HuH-7 (cell line): Measurements from ENCODE around the gene ADPGK.
"Not testable (repeated sequence)": the region's sequence is repeated elsewhere in the genome, so short reads cannot be mapped to it uniquely, and the experiment has no call there.

ENCODE experiments used
- DNase-seq: peaks from one replicate; pipeline ENCODE4 v3.0.0; 2011; ENCODE audit warnings: low spot score

The ADPGK gene

GRCh38 chr15:72749700-72750099, 33.9 kb downstream of the ADPGK start:
- DNase-seq: no peak

- no peak for DNase-seq
Measured at GRCh38 chr15:72740219-72740618, 43.3 kb downstream of the ADPGK start.

GRCh38 chr15:72737723-72738122, 45.8 kb downstream of the ADPGK start:
- no peak for DNase-seq

DNA sequence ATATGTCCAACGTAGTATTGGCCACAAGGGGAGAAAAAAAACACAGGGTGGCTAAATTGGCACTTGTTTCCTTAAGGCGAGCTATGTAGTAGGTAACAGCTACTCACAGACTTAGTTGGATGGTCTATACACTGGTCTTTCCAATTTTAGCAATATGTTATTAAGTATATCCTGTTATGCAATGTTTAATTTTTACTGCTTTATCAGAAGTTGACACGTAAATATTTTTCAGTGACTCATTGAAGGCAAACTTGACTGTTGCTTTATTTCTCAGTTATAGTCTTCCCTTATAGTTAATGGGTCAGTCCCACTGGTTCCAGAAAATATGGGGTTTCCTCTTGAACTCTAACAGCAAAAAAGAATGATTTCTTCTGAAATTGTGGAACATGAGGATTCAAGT, 46.5 kb downstream of the ADPGK start:
- no peak for DNase-seq

- DNase-seq: no peak
Measured at GRCh38 chr15:72735111-72735510, 48.4 kb downstream of the ADPGK start.

DNA sequence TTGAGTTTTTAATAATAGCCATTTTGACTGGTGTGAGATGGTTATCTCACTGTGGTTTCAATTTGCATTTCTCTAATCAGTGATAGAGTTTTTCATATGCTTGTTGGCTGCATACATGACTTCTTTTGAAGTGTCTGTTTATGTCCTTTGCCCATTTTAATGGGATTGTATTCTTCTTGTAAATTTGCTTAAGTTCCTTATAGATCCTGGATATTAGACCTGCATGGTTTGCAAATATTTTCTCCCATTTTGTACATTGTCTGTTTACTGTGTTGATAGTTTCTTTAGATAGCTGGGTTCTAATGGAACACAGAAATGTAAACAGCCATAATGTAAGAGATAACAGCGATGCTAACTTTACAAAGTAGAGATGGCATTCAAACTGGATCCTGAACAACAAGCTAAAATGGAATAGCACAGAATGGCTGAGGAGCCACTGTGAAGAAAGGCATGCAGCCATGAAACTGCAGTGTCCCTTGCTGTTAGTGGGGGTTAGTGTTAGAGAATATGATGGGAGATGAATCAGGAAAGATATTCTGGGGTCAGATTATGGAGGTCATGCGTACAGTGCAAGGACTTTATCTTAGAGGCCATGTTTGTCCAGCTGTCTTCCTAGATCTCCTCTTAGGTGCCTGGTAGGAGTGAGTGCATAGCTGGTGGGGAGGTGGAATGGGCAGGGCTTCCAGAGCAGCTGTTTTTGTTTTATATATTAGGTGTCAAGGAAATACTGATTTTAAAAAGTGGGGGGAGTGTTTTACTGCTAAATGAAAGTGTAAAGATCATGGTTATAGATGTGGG, 49.4 kb downstream of the ADPGK start:
- no peak for DNase-seq

GRCh38 chr15:72732516-72732915, 51.0 kb downstream of the ADPGK start:
- no peak for DNase-seq

GRCh38 chr15:72732086-72732485, 51.5 kb downstream of the ADPGK start:
- DNase-seq: no peak

DNA sequence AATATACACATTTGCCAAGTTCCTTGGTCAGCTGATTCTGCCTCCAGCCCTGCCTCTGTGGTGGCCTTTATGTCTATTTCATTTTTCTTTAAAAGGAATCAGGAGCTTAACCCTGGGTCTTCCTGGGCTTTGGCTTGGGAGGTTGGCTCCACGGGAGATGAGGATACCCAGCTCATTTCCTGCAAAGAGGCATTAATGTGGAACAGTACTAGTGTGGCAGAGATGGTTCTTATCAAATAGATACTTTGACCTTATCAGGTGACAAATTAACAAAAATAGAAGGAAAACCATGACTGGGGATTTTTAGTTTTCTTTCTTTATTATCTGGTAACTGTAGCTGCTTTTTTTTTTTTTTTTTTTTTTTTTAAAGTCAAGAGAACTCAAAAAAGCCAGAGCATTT, 54.7 kb downstream of the ADPGK start:
- no peak for DNase-seq

DNA sequence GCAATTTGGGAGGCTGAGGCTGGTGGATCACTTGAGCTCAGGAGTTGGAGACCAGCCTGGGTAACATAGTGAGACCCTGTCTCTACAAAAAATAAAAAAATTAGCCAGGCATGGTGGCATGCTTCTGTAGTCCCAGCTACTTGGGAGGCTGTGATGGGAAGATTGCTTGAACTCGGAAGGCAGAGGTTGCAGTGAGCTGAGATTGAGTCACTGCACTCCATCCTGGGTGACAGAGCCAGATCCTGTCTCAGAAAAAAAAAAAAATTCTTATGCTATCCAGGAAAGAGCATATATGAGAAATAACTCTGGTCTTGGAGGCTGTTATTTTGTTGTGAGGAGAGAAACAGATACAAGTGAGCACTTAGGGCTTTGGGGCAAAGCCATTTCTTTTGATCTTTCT, 55.3 kb downstream of the ADPGK start:
- not testable (repeated sequence) for DNase-seq

DNA sequence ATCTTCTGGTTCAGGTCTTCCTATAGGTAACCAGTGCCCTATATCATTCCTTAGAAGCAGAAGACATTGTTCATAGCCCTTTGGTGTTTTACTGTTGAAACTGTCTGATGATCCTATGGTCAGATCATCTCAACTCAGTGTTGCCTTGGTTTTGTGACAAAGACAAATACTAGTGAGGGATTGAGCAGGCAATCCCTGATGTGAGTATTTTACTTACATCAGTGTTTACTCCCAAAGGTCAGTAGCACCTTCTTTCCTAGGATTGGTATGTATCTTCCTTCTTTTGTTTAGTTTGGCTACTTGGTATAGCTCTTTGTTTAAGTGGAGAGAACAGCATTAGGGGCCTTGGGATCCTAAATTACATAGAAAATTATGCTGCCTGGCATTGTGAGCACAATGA, 56.4 kb downstream of the ADPGK start:
- no peak for DNase-seq

GRCh38 chr15:72725851-72726250, 57.7 kb downstream of the ADPGK start:
- DNase-seq: not testable (repeated sequence)

- no peak for DNase-seq
Measured at GRCh38 chr15:72725446-72725845, 58.1 kb downstream of the ADPGK start.

GRCh38 chr15:72724028-72724427, 59.5 kb downstream of the ADPGK start:
- no peak for DNase-seq

GRCh38 chr15:72722071-72722696, 61.4 kb downstream of the ADPGK start:
- peak; percentile 63 for DNase-seq

DNA sequence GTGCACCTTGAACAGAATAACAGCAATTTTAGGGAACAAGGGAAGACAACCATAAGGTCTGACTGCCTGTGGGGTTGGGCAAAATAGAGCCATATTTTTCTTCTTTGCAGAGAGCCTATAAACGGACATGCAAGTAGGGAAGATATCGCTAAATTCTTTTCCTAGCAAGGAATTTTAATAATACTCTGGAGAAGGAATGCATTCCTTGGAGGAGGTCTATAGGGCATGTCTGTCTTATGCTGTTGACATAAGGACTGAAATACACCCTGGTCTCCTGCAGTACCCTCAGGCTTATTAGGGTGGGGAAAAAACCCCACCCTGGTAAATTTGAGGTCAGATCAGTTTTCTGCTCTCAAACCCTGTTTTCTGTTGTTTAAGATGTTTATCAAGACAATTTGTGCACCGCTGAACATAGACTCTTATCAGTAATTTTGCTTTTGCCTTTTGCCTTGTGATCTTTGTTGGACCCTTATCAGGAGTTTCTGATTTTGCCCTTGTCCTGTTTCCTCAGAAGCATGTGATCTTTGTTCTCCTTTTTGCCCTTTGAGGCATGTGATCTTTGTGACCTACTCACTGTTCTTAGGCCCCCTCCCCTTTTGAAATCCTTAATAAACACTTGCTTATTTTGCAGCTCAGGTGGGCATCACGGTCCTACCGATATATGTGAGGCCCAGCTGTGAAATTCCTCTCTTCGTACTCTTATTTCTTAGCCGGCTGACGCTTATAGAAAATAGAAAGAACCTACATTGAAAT, 74.8 kb downstream of the ADPGK start:
- not testable (repeated sequence) for DNase-seq

DNA sequence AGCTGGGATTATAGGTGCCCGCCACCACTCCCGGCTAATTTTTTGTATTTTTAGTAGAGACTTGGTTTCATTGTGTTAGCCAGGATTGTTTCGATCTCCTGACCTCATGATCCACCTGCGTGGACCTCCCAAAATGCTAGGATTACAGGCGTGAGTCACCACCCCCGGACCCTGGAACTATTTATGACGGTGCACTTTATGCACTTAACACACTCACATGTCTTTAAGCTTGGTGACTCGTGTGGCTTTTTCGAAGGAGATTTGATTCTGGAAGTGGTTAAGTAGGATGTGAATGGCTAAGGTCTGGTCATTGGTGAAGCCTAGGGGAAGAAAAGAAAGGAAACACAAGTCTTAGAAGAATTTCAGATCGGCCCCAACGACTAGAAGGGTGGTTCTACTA, 77.3 kb downstream of the ADPGK start:
- no peak for DNase-seq
